H1 (cell line): ENCODE data around the gene BBX. TPM values are rescaled to one million over a fixed set of nuclear protein-coding genes. Genes with fewer than 3 reads are reported as not detected.

Source experiments
- CTCF ChIA-PET: fragments of 300-600 bp; sonication (Branson Sonifier 250); formaldehyde crosslinking; loops from one replicate; lab custom pipeline; 2021; ENCODE audit not compliant: partially characterized antibody; lab: Charles Lee
- POLR2A ChIA-PET: fragments of 300-600 bp; sonication (Branson Sonifier 250); formaldehyde crosslinking; loops from one replicate; lab custom pipeline; 2021; ENCODE audit warnings: inconsistent platforms; ENCODE audit not compliant: partially characterized antibody; lab: Charles Lee
- DNase-seq, 2 experiments: peaks; one replicate each; pipeline versions ENCODE4 v3.0.0 to v3.0.0-alpha.2; 2010 to 2022; ENCODE audit warnings: low spot score in 2 of 2, low read depth in 1 of 2, mixed read lengths in 1 of 2
- FAIRE-seq: peaks from 2 replicates; lab custom pipeline; 2011; peaks lifted over from hg19 to GRCh38; lab: Jason Lieb, UNC
- H2AFZ ChIP-seq: 2 replicates; pipeline ENCODE4 v1.8.1; 2012; ENCODE audit warnings: low read length, inconsistent platforms
- H2AK5ac ChIP-seq: 2 replicates; pipeline ENCODE4 v1.6.1; 2013; ENCODE audit warnings: low read depth, low read length
- H2BK120ac ChIP-seq: replicated peaks from 2 replicates; pipeline ENCODE3; 2013; ENCODE audit warnings: low read depth, low read length, inconsistent platforms
- H2BK12ac ChIP-seq: 2 replicates; pipeline ENCODE4 v1.6.1; 2013; ENCODE audit warnings: low read depth, low read length
- H2BK15ac ChIP-seq: 2 replicates; pipeline ENCODE4 v1.6.1; 2013; ENCODE audit warnings: low read length
- H2BK20ac ChIP-seq: 2 replicates; pipeline ENCODE4 v1.6.1; 2013; ENCODE audit warnings: low read length
- H2BK5ac ChIP-seq: 2 replicates; pipeline ENCODE4 v1.6.1; 2013; ENCODE audit warnings: low read depth, low read length
- H3K14ac ChIP-seq: 2 replicates; pipeline ENCODE4 v1.6.1; 2013; ENCODE audit warnings: inconsistent platforms; ENCODE audit not compliant: insufficient read length
- H3K18ac ChIP-seq: 2 replicates; pipeline ENCODE4 v1.6.1; 2013; ENCODE audit warnings: low read length; ENCODE audit errors: extremely low read depth
- H3K23ac ChIP-seq: 2 replicates; pipeline ENCODE4 v1.6.1; 2013; ENCODE audit warnings: inconsistent platforms; ENCODE audit not compliant: insufficient read length
- H3K23me2 ChIP-seq: 2 replicates; pipeline ENCODE4 v1.6.1; 2013; ENCODE audit warnings: low read depth, low read length
- H3K27ac ChIP-seq: 2 replicates; pipeline ENCODE4 v1.6.1; 2011; ENCODE audit warnings: low read depth, low read length, inconsistent platforms
- H3K27me3 ChIP-seq, 4 experiments: replicated peaks in 1 of 4; 1 replicate in 1 of 4; 2 replicates in 3 of 4; pipeline versions ENCODE4 v1.6.1 to v1.8.1; 2011 to 2013; ENCODE audit warnings: low read length in 3 of 4, mild to moderate bottlenecking in 3 of 4, inconsistent platforms in 2 of 4, mixed read lengths in 2 of 4, moderate library complexity in 1 of 4; ENCODE audit not compliant: control insufficient read depth in 3 of 4, insufficient read depth in 3 of 4; ENCODE audit errors: extremely low read depth in 1 of 4
- H3K36me3 ChIP-seq, 4 experiments: 2 replicates each; pipeline versions ENCODE4 v1.6.1 to v1.8.1; 2011 to 2013; ENCODE audit warnings: mild to moderate bottlenecking in 4 of 4, low read length in 3 of 4, moderate library complexity in 2 of 4, control low read depth in 1 of 4, inconsistent platforms in 1 of 4; ENCODE audit not compliant: insufficient read depth in 4 of 4, control insufficient read depth in 2 of 4
- H3K4ac ChIP-seq: replicated peaks from 2 replicates; pipeline ENCODE3; 2013; ENCODE audit warnings: low read length, low read depth, mixed read lengths, inconsistent platforms; ENCODE audit not compliant: insufficient read length
- H3K4me1 ChIP-seq, 4 experiments: replicated peaks in 1 of 4; 1 replicate in 1 of 4; 2 replicates in 3 of 4; pipeline versions ENCODE4 v1.6.1 to v1.8.1; 2011 to 2013; ENCODE audit warnings: low read length in 3 of 4, inconsistent platforms in 2 of 4, mixed read lengths in 1 of 4; ENCODE audit not compliant: insufficient read depth in 4 of 4, control insufficient read depth in 3 of 4
- H3K4me2 ChIP-seq, 2 experiments: 2 replicates each; pipeline versions ENCODE4 v1.6.1 to v1.8.1; 2011 to 2013; ENCODE audit warnings: low read depth in 2 of 2, low read length in 2 of 2, control low read depth in 1 of 2, inconsistent platforms in 1 of 2, mild to moderate bottlenecking in 1 of 2; ENCODE audit not compliant: insufficient read depth in 1 of 2
- H3K4me3 ChIP-seq, 4 experiments: fragments of 200-600, 300-600 bp in 1 of 4; sonication (generic), shearing (Covaris generic), sonication (Bioruptor Twin) in 1 of 4; 2 replicates each; pipeline versions ENCODE4 v1.5.1 to v1.8.1; 2011 to 2016; ENCODE audit warnings: low read length in 4 of 4, low read depth in 3 of 4, control low read depth in 2 of 4, inconsistent platforms in 2 of 4, mild to moderate bottlenecking in 2 of 4, mixed read lengths in 1 of 4, moderate library complexity in 1 of 4; ENCODE audit not compliant: insufficient read depth in 2 of 4; ENCODE audit errors: extremely low read depth in 1 of 4
- H3K56ac ChIP-seq: replicated peaks from 2 replicates; pipeline ENCODE3; 2013; ENCODE audit warnings: low read depth, mild to moderate bottlenecking, mixed read lengths, low read length, inconsistent platforms; ENCODE audit not compliant: insufficient read length
- H3K79me1 ChIP-seq: 2 replicates; pipeline ENCODE4 v1.6.1; 2013; ENCODE audit warnings: low read depth, low read length, control low read depth
- H3K79me2 ChIP-seq, 2 experiments: 2 replicates each; pipeline versions ENCODE4 v1.6.1 to v1.8.1; 2012 to 2013; ENCODE audit warnings: low read length in 2 of 2, mild to moderate bottlenecking in 2 of 2, inconsistent platforms in 1 of 2; ENCODE audit not compliant: insufficient read depth in 2 of 2, control insufficient read depth in 1 of 2
- H3K9ac ChIP-seq, 4 experiments: replicated peaks in 1 of 4; 1 replicate in 1 of 4; 2 replicates in 3 of 4; pipeline versions ENCODE4 v1.6.1 to v1.8.1; 2011 to 2013; ENCODE audit warnings: low read depth in 3 of 4, low read length in 3 of 4, control low read depth in 2 of 4, mild to moderate bottlenecking in 2 of 4, moderate library complexity in 2 of 4, inconsistent platforms in 1 of 4; ENCODE audit errors: extremely low read depth in 1 of 4
- H3K9me3 ChIP-seq, 2 experiments: 2 replicates each; pipeline versions ENCODE4 v1.6.1 to v1.8.1; 2012 to 2013; ENCODE audit warnings: mild to moderate bottlenecking in 2 of 2, moderate library complexity in 2 of 2, control low read depth in 1 of 2, inconsistent platforms in 1 of 2, low read depth in 1 of 2, low read length in 1 of 2, mixed read lengths in 1 of 2; ENCODE audit not compliant: insufficient read depth in 2 of 2
- H4K20me1 ChIP-seq, 2 experiments: replicated peaks in 1 of 2; 2 replicates each; pipeline versions ENCODE3 to v1.8.1; 2011 to 2013; ENCODE audit warnings: inconsistent platforms in 2 of 2, low read length in 2 of 2, mild to moderate bottlenecking in 1 of 2; ENCODE audit not compliant: insufficient read depth in 2 of 2, control insufficient read depth in 1 of 2
- H4K5ac ChIP-seq: 2 replicates; pipeline ENCODE4 v1.6.1; 2013; ENCODE audit warnings: low read length, low read depth, mixed read lengths, inconsistent platforms; ENCODE audit not compliant: insufficient read length
- H4K8ac ChIP-seq: 2 replicates; pipeline ENCODE4 v1.8.0; 2013; ENCODE audit warnings: mild to moderate bottlenecking, moderate library complexity, low read length, inconsistent platforms; ENCODE audit not compliant: insufficient read depth; ENCODE audit errors: extremely low read depth
- H4K91ac ChIP-seq: replicated peaks from 2 replicates; pipeline ENCODE3; 2013; ENCODE audit warnings: low read length, mixed read lengths, inconsistent platforms; ENCODE audit not compliant: insufficient read length
- CEBPB ChIP-seq: IDR thresholded peaks from 2 replicates; pipeline ENCODE4 v1.6.1; 2012; ENCODE audit warnings: low read depth, low read length
- CHD1 ChIP-seq: IDR thresholded peaks from 2 replicates; pipeline ENCODE4 v1.6.1; 2012; ENCODE audit warnings: low read depth, low read length, improper control_type of control experiment
- POU5F1 ChIP-seq: IDR thresholded peaks from 2 replicates; pipeline ENCODE4 v1.6.1; 2011; ENCODE audit warnings: low read depth, mild to moderate bottlenecking, low read length, moderate library complexity
- SP4 ChIP-seq: IDR thresholded peaks from 2 replicates; pipeline ENCODE4 v1.6.1; 2012; ENCODE audit warnings: low read length, inconsistent platforms
- WGBS, 2 experiments: shearing (Covaris generic) in 1 of 2; methylation state at CpG; one replicate each; pipeline versions ENCODE4 v1.1.6 to v1.1.7; 2013 to 2015; ENCODE audit warnings: low lambda C conversion rate in 2 of 2, mixed read lengths in 2 of 2, inconsistent platforms in 1 of 2, low coverage in 1 of 2, missing lambda C conversion rate in 1 of 2; ENCODE audit not compliant: insufficient replicate concordance in 2 of 2, insufficient coverage in 1 of 2, insufficient read length in 1 of 2; ENCODE audit errors: extremely low coverage in 1 of 2, missing lambda C conversion rate in 1 of 2; 5-methylcytosine and 5-hydroxymethylcytosine counted together
- polyA plus RNA-seq, 7 experiments: library from polyadenylated mRNA; depleted of rRNA in 3 of 7; stranded (reverse) in 5 of 7; unstranded in 2 of 7; fragments of >200 nt in 5 of 7; fragments of 200-250 nt in 2 of 7; gene quantifications; 1 replicate in 5 of 7; 2 replicates in 1 of 7; 4 replicates in 1 of 7; pipeline versions ENCODE4 v1.2.1 to v1.2.3, GENCODE V29; 2011 to 2013; ENCODE audit warnings: missing spikeins in 2 of 7, mixed read lengths in 2 of 7
- total RNA-seq: library from RNA; stranded (reverse); fragmentation: NEBNext Ultra II Directional; extraction: Animal tissue kit (Norgen Biotek cat#: 25700); gene quantifications from 2 replicates; pipeline ENCODE4 v1.2.1, GENCODE V29; 2021

The BBX gene
- total and polyA plus RNA-seq, 2 of the 8 experiments (the other 6 are each of a cell fraction or from before 2014, with no cell fraction given), result 11.0 to 42.5 TPM

- no peak overlapping the region for H3K27ac ChIP-seq
These were observed 72.1 kb downstream of the BBX start for GRCh38 chr3:107594870-107595269.

More at GRCh38 chr3:107594870-107595269, 72.1 kb downstream of the BBX start:
- Histone ChIP-seq H2BK20ac (no peak overlapping the region), H3K56ac (no peak overlapping the region), H3K27me3 (no peaks in the 10 kb centered on the region), H4K91ac (no peak overlapping the region), H3K4me3 (no peak overlapping the region), H3K18ac (no peak overlapping the region), H4K20me1 (no peaks in the 10 kb centered on the region), H3K4me1 (peaks cover 0 to 14% (median 11%) of the 10 kb centered on the region in 4 experiments; a peak in 4 of 7 replicates), H3K36me3 (no peaks in the 10 kb centered on the region), H3K14ac (no peak overlapping the region), H2AFZ (no peak overlapping the region), H4K8ac (no peak overlapping the region), H3K79me2 (peaks cover 0 to 23% of the 10 kb centered on the region in 2 experiments; a peak in 2 of 4 replicates), H2BK12ac (no peak overlapping the region), H2BK15ac (no peak overlapping the region), H3K9me3 (no peaks in the 10 kb centered on the region), H2BK5ac (no peak overlapping the region), H2BK120ac (no peak overlapping the region), H4K5ac (no peak overlapping the region), H3K23ac (no peak overlapping the region), H2AK5ac (no peak overlapping the region), H3K4ac (no peak overlapping the region), H3K4me2 (no peak overlapping the region), H3K9ac (no peak overlapping the region), H3K23me2 (no peaks in the 10 kb centered on the region), H3K79me1 (no peaks in the 10 kb centered on the region)
- no peak for TF ChIP-seq CEBPB
- no peak for TF ChIP-seq SP4
- no peak for TF ChIP-seq CHD1
- no peak for TF ChIP-seq POU5F1
- DNase-seq (no peak), FAIRE-seq (no peak)
- ChIA-PET CTCF (interaction anchor here (0.6 to 1.4 kb wide), 5 partner anchors 10 to 388 kb away, joined by 3 to 4 read pairs (median 3); no protein-coding TSS in a partner anchor), POLR2A (no interaction called here)
- 82% methylated on average over 3 of the region's 3 CpGs; no CpG with 5 or more reads in 1 of the 2 experiments for WGBS, 2 experiments
